Measurements from ENCODE around the gene CPTP. TPM values are rescaled to one million over a fixed set of nuclear protein-coding genes. Genes with fewer than 3 reads are reported as not detected.
"Not testable (repeated sequence)": the region's sequence is repeated elsewhere in the genome, so short reads cannot be mapped to it uniquely, and the experiment has no call there.

CPTP gene
- polyA plus RNA-seq, 1 donor = 20.2 TPM

GRCh38 chr1:1307261-1307922, 17.2 kb upstream of the CPTP start:
- no peak for DNase-seq

- peak; percentile 93 for DNase-seq
Measured at GRCh38 chr1:1307923-1308755, 16.5 kb upstream of the CPTP start, which contains the start of the genes ACAP3 and PUSL1. Gene ACAP3 (minus strand): TSS chr1:1307930. CDS start chr1:1307815, 115 bp downstream. Gene PUSL1 (plus strand): TSS chr1:1308597. CDS start chr1:1308644, 47 bp downstream.

GRCh38 chr1:1308756-1309250, 15.8 kb upstream of the CPTP start:
- no peak for DNase-seq

- DNase-seq = no peak
Measured at GRCh38 chr1:1309251-1310108, 15.1 kb upstream of the CPTP start.

DNA sequence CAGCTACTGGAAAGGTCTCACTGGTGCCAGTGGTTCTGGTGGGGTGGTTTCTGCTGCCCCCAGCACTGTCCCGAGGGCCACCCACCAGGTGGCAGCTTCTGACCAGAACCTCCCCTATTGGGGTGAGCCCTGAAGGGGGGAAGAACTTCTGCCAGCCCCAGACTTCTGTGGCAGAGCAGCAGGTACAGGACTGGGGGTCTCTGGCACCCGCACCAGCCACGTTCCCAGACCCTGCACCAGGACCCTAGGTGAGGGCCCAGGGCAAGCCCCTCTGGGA, 14.6 kb upstream of the CPTP start:
- DNase-seq = no peak

- no peak for DNase-seq
Measured at GRCh38 chr1:1310476-1311053, 14.0 kb upstream of the CPTP start.

DNA sequence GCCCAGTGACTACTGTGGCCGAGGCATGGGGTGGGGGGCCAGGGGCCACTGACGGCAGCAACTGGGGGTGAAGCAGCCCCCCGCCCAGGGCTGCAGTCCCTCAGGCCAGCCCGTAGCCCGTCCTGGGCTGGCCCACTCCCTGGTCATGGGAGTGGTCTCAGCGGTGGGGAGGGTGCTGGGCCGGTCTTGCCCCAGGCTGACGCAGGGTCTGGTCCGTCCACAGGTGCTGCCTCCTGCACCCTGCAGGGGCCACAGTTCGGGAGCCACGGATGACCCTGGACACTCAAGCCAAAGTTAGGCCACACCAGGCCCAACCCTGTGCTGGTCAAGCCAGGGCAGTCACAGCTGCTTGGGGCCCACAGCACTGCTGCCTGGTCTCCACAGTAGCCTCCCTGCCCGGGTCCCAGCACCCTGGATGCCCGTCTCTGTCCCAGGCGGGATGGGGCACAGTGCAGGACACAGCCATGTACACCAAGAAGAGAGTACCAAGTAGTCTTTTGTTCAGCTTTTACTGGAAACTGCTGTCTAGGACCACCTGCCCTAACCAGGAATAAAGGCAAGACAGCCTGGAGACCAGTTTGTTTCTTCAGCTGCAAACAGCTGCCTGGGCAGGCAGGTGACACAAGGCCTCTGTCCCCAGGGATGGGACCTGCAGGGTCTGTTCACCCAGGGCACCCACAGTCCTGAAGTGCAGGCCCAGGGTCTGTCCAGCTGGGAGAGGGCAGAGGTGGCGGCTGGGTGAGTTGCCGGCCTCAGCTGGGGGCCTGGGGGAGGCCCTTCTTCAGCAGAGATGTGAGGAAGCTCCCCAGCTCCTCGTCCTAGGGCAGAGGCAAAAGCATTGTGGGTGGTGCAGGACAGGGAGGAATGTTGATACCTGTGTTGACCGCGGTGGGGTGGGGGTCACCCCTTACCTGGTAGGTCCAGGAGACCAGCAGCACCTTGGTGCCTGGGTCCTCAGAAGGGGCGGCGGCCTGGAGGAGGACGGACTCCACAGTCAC, 13.2 kb upstream of the CPTP start:
- no peak for DNase-seq

- no peak for DNase-seq
Measured at GRCh38 chr1:1312450-1313314, 11.9 kb upstream of the CPTP start.

DNA sequence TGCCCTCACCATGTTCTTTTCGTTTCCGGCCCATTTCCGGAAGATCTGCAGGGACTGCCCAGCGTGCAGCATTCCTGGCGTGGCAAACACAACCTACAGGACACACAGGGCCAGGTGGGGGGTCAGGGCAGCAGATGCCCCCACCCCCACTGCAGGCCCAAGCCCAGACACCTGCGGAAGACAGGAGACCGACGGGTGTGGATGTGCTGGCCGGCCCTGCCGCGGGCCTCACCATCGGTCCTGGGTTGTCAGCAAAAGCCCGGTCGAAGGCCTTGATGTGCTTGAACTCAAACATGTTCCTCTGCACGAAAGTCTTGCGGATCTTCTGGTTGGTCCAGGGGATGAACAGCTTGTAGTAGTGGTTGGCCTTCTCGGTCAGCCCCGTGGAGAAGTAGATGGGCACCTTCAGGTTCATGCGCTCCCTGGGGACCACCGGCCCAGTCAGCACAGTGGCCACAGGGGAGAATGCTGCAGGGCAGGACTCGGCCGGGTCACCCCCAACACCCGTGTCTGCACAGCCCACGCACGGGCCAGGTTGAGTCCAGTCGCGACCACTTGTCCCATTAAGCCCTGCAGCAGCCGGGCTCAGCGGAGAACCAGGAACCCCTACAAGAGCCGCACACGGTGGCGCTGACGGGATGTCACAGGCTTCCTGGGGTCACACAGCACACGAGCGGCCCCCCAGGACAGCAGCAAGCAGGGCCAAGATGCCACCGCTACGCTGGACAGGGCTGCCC, 10.9 kb upstream of the CPTP start:
- DNase-seq = no peak

DNA sequence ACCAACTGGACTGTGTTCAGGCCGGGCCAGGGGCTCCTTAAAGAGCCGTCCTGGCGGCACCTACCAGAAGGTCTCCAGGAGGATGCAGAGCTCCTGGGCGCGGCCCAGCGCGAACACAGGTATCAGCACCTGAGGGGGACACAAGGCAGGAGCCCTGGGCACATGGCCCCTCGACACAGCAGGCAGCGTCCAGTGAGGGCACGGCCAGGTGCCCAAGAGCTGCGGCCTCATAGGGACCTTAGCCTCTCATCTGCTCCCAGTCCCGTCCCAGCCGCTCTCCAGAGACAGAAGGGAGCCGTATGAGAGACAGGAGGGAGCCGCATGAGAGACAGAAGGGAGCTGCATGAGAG, 10.4 kb upstream of the CPTP start:
- no peak for DNase-seq

- no peak for DNase-seq
Measured at GRCh38 chr1:1314678-1315335, 9.8 kb upstream of the CPTP start.

GRCh38 chr1:1315435-1315954, 9.1 kb upstream of the CPTP start:
- DNase-seq = no peak

DNA sequence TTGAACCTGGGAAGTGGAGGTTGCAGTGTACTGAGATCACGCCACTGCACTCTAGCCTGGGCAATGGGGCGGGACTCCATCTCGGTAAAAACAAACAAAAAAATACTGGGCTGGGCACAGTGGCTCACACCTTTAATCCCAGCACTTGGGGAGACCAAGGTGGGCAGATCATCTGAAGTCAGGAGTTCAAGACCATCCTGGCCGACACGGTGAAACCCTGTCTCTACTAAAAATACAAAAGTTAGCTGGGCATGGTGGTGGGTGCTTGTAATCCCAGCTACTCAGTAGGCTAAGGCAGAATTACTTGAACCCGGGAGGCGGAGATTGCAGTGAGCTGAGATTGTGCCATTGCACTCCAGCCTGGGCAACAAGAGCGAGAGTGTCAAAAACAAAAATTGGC, 8.4 kb upstream of the CPTP start:
- not testable (repeated sequence) for DNase-seq

GRCh38 chr1:1317420-1317819, 7.2 kb upstream of the CPTP start:
- no peak for DNase-seq

- DNase-seq = peak; percentile 66
Measured at GRCh38 chr1:1318131-1318652, 6.4 kb upstream of the CPTP start.

- no peak for DNase-seq
Measured at GRCh38 chr1:1318777-1319645, 5.6 kb upstream of the CPTP start.

DNA sequence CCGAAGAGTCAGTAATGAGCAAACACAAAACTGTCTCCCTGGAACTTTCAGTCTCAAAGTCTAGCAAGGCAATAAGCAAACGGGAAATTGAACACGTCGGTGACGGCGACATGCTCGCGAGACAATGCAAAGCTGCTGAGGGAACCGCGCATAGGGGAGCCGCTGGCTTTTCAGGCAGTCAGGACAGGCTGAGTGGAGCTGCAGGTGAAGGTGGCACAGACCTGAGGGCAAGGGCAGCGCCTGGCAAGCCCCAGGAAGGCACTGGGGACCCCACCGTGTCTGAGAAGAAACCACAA, 5.0 kb upstream of the CPTP start:
- no peak for DNase-seq
